SH-SY5Y (cell line): ENCODE data around the gene IL33.

Experiments
- GATA3 ChIP-seq: IDR thresholded peaks from 2 replicates; pipeline ENCODE4 v1.6.1; 2011; ENCODE audit warnings: low read depth, mild to moderate bottlenecking, low read length, moderate library complexity

Gene IL33

GRCh38 chr9:6305954-6306563 is 90.5 kb downstream of the IL33 start:
- no peak for TF ChIP-seq GATA3
